ENCODE measurements around the gene ITIH5.

Gene ITIH5

GRCh38 chr10:7649673-7650300 is 17.0 kb downstream of the ITIH5 start:
- H3K36me3 ChIP-seq (ENCODE audit: control insufficient read depth, insufficient read depth, low read length), result no peaks in the 10 kb centered on the region
- no peak overlapping the region for H3K9ac ChIP-seq (ENCODE audit: low read length)
- H3K4me3 ChIP-seq (ENCODE audit: low read length), result no peak overlapping the region
- H3K4me1 ChIP-seq (ENCODE audit: control insufficient read depth, insufficient read depth, low read length), result no peaks in the 10 kb centered on the region
- no peaks in the 10 kb centered on the region for H3K9me3 ChIP-seq (ENCODE audit: control insufficient read depth, low read length)
- no peaks in the 10 kb centered on the region for H3K27me3 ChIP-seq (ENCODE audit: control insufficient read depth, insufficient read depth, low read length)

- no peaks in the 10 kb centered on the region for H3K36me3 ChIP-seq (ENCODE audit: control insufficient read depth, insufficient read depth, low read length)
- no peaks in the 10 kb centered on the region for H3K9me3 ChIP-seq (ENCODE audit: control insufficient read depth, low read length)
- no peaks in the 10 kb centered on the region for H3K27me3 ChIP-seq (ENCODE audit: control insufficient read depth, insufficient read depth, low read length)
- no peak overlapping the region for H3K9ac ChIP-seq (ENCODE audit: low read length)
- H3K4me1 ChIP-seq (ENCODE audit: control insufficient read depth, insufficient read depth, low read length), result no peaks in the 10 kb centered on the region
- no peak overlapping the region for H3K4me3 ChIP-seq (ENCODE audit: low read length)
Observed at GRCh38 chr10:7647062-7647664, 19.6 kb downstream of the ITIH5 start.

- no peaks in the 10 kb centered on the region for H3K27me3 ChIP-seq (ENCODE audit: control insufficient read depth, insufficient read depth, low read length)
- no peak overlapping the region for H3K4me3 ChIP-seq (ENCODE audit: low read length)
- no peaks in the 10 kb centered on the region for H3K36me3 ChIP-seq (ENCODE audit: control insufficient read depth, insufficient read depth, low read length)
- no peak overlapping the region for H3K9ac ChIP-seq (ENCODE audit: low read length)
- no peaks in the 10 kb centered on the region for H3K4me1 ChIP-seq (ENCODE audit: control insufficient read depth, insufficient read depth, low read length)
- H3K9me3 ChIP-seq (ENCODE audit: control insufficient read depth, low read length), result no peaks in the 10 kb centered on the region
Observed at GRCh38 chr10:7642491-7643011, 24.2 kb downstream of the ITIH5 start.

- H3K36me3 ChIP-seq (ENCODE audit: control insufficient read depth, insufficient read depth, low read length), result no peaks in the 10 kb centered on the region
- H3K9me3 ChIP-seq (ENCODE audit: control insufficient read depth, low read length), result no peaks in the 10 kb centered on the region
- H3K4me3 ChIP-seq (ENCODE audit: low read length), result no peak overlapping the region
- no peaks in the 10 kb centered on the region for H3K4me1 ChIP-seq (ENCODE audit: control insufficient read depth, insufficient read depth, low read length)
- no peak overlapping the region for H3K9ac ChIP-seq (ENCODE audit: low read length)
- no peaks in the 10 kb centered on the region for H3K27me3 ChIP-seq (ENCODE audit: control insufficient read depth, insufficient read depth, low read length)
Observed at GRCh38 chr10:7635408-7636125, 31.2 kb downstream of the ITIH5 start.

- Histone ChIP-seq H3K27me3 (ENCODE audit: control insufficient read depth, insufficient read depth, low read length) (no peaks in the 10 kb centered on the region), H3K9ac (ENCODE audit: low read length) (no peak overlapping the region), H3K9me3 (ENCODE audit: control insufficient read depth, low read length) (no peaks in the 10 kb centered on the region), H3K36me3 (ENCODE audit: control insufficient read depth, insufficient read depth, low read length) (no peaks in the 10 kb centered on the region), H3K4me1 (ENCODE audit: control insufficient read depth, insufficient read depth, low read length) (no peaks in the 10 kb centered on the region), H3K4me3 (ENCODE audit: low read length) (no peak overlapping the region)
Observed at GRCh38 chr10:7634142-7634894, 32.4 kb downstream of the ITIH5 start.

GRCh38 chr10:7626283-7626682 is 40.5 kb downstream of the ITIH5 start:
- no peaks in the 10 kb centered on the region for H3K9me3 ChIP-seq (ENCODE audit: control insufficient read depth, low read length)
- H3K36me3 ChIP-seq (ENCODE audit: control insufficient read depth, insufficient read depth, low read length), result no peaks in the 10 kb centered on the region
- no peaks in the 10 kb centered on the region for H3K27me3 ChIP-seq (ENCODE audit: control insufficient read depth, insufficient read depth, low read length)
- H3K4me3 ChIP-seq (ENCODE audit: low read length), result no peak overlapping the region
- H3K9ac ChIP-seq (ENCODE audit: low read length), result no peak overlapping the region
- H3K4me1 ChIP-seq (ENCODE audit: control insufficient read depth, insufficient read depth, low read length), result no peaks in the 10 kb centered on the region

GRCh38 chr10:7625836-7626235 is 40.9 kb downstream of the ITIH5 start:
- H3K9me3 ChIP-seq (ENCODE audit: control insufficient read depth, low read length), result no peaks in the 10 kb centered on the region
- no peaks in the 10 kb centered on the region for H3K27me3 ChIP-seq (ENCODE audit: control insufficient read depth, insufficient read depth, low read length)
- no peak overlapping the region for H3K4me3 ChIP-seq (ENCODE audit: low read length)
- H3K36me3 ChIP-seq (ENCODE audit: control insufficient read depth, insufficient read depth, low read length), result no peaks in the 10 kb centered on the region
- no peak overlapping the region for H3K9ac ChIP-seq (ENCODE audit: low read length)
- H3K4me1 ChIP-seq (ENCODE audit: control insufficient read depth, insufficient read depth, low read length), result no peaks in the 10 kb centered on the region

GRCh38 chr10:7625009-7625408 is 41.8 kb downstream of the ITIH5 start:
- H3K9ac ChIP-seq (ENCODE audit: low read length), result no peak overlapping the region
- H3K4me3 ChIP-seq (ENCODE audit: low read length), result no peak overlapping the region
- H3K9me3 ChIP-seq (ENCODE audit: control insufficient read depth, low read length), result no peaks in the 10 kb centered on the region
- no peaks in the 10 kb centered on the region for H3K36me3 ChIP-seq (ENCODE audit: control insufficient read depth, insufficient read depth, low read length)
- H3K27me3 ChIP-seq (ENCODE audit: control insufficient read depth, insufficient read depth, low read length), result no peaks in the 10 kb centered on the region
- no peaks in the 10 kb centered on the region for H3K4me1 ChIP-seq (ENCODE audit: control insufficient read depth, insufficient read depth, low read length)

GRCh38 chr10:7622969-7623368 is 43.8 kb downstream of the ITIH5 start:
- H3K9me3 ChIP-seq (ENCODE audit: control insufficient read depth, low read length), result no peaks in the 10 kb centered on the region
- H3K36me3 ChIP-seq (ENCODE audit: control insufficient read depth, insufficient read depth, low read length), result no peaks in the 10 kb centered on the region
- no peaks in the 10 kb centered on the region for H3K4me1 ChIP-seq (ENCODE audit: control insufficient read depth, insufficient read depth, low read length)
- no peaks in the 10 kb centered on the region for H3K27me3 ChIP-seq (ENCODE audit: control insufficient read depth, insufficient read depth, low read length)
- no peak overlapping the region for H3K9ac ChIP-seq (ENCODE audit: low read length)
- H3K4me3 ChIP-seq (ENCODE audit: low read length), result no peak overlapping the region

GRCh38 chr10:7618461-7618860 is 48.3 kb downstream of the ITIH5 start:
- Histone ChIP-seq H3K4me1 (ENCODE audit: control insufficient read depth, insufficient read depth, low read length) (no peaks in the 10 kb centered on the region), H3K9ac (ENCODE audit: low read length) (no peak overlapping the region), H3K27me3 (ENCODE audit: control insufficient read depth, insufficient read depth, low read length) (no peaks in the 10 kb centered on the region), H3K36me3 (ENCODE audit: control insufficient read depth, insufficient read depth, low read length) (no peaks in the 10 kb centered on the region), H3K4me3 (ENCODE audit: low read length) (no peak overlapping the region), H3K9me3 (ENCODE audit: control insufficient read depth, low read length) (no peaks in the 10 kb centered on the region)

GRCh38 chr10:7611909-7612308 is 54.9 kb downstream of the ITIH5 start:
- H3K36me3 ChIP-seq (ENCODE audit: control insufficient read depth, insufficient read depth, low read length), result no peaks in the 10 kb centered on the region
- H3K9me3 ChIP-seq (ENCODE audit: control insufficient read depth, low read length), result no peaks in the 10 kb centered on the region
- H3K4me3 ChIP-seq (ENCODE audit: low read length), result no peak overlapping the region
- H3K9ac ChIP-seq (ENCODE audit: low read length), result no peak overlapping the region
- no peaks in the 10 kb centered on the region for H3K4me1 ChIP-seq (ENCODE audit: control insufficient read depth, insufficient read depth, low read length)
- H3K27me3 ChIP-seq (ENCODE audit: control insufficient read depth, insufficient read depth, low read length), result no peaks in the 10 kb centered on the region
